ENCODE results near the gene TMEM198. TPM values are rescaled to one million over a fixed set of nuclear protein-coding genes. Genes with fewer than 3 reads are reported as not detected.

TMEM198 gene
- total and polyA plus RNA-seq, 9 donors: 1.2 to 4.6 (median 3.0) TPM

Other genes with a start within 250 kb of the TMEM198 start
- 0.09 TPM for gene PTPRN, start 234.6 kb upstream of the TMEM198 start, total RNA-seq
- gene PTPRN, start 234.6 kb upstream of the TMEM198 start, polyA plus RNA-seq (ENCODE audit: insufficient read depth in 1 of 8, insufficient read length in 8 of 8, low replicate concordance in 1 of 8): 1 to 10 TPM in 1 of 8 donors, under 1 TPM in 7; 0.09 to 1.0 (median 0.38) TPM
- gene RESP18, start 211.3 kb upstream of the TMEM198 start, total RNA-seq: not detected
- not detected for gene RESP18, start 211.3 kb upstream of the TMEM198 start, polyA plus RNA-seq (ENCODE audit: insufficient read depth in 1 of 8, insufficient read length in 8 of 8, low replicate concordance in 1 of 8)
- 24.5 TPM for gene DNPEP, start 156.1 kb upstream of the TMEM198 start, total RNA-seq
- 10 to 100 TPM; 28.6 to 48.5 (median 39.7) TPM for gene DNPEP, start 156.1 kb upstream of the TMEM198 start, polyA plus RNA-seq (ENCODE audit: insufficient read depth in 1 of 8, insufficient read length in 8 of 8, low replicate concordance in 1 of 8)
- gene DES, start 125.7 kb upstream of the TMEM198 start, total RNA-seq: 2,854 TPM
- gene DES, start 125.7 kb upstream of the TMEM198 start, polyA plus RNA-seq (ENCODE audit: insufficient read depth in 1 of 8, insufficient read length in 8 of 8, low replicate concordance in 1 of 8): 1,000 to 10,000 TPM; 2,139 to 4,335 (median 3,881) TPM
- gene SPEG, start 109.2 kb upstream of the TMEM198 start, total RNA-seq: 176 TPM
- 100 to 1,000 TPM in 5 of 8 donors, 10 to 100 TPM in 3; 66.5 to 177 (median 143) TPM for gene SPEG, start 109.2 kb upstream of the TMEM198 start, polyA plus RNA-seq (ENCODE audit: insufficient read depth in 1 of 8, insufficient read length in 8 of 8, low replicate concordance in 1 of 8)
- 28.7 TPM for gene GMPPA, start 45.1 kb upstream of the TMEM198 start, total RNA-seq
- gene GMPPA, start 45.1 kb upstream of the TMEM198 start, polyA plus RNA-seq (ENCODE audit: insufficient read depth in 1 of 8, insufficient read length in 8 of 8, low replicate concordance in 1 of 8): 10 to 100 TPM; 23.4 to 34.3 (median 27.4) TPM
- gene ASIC4, start 29.5 kb upstream of the TMEM198 start, total RNA-seq: 0.44 TPM
- gene ASIC4, start 29.5 kb upstream of the TMEM198 start, polyA plus RNA-seq (ENCODE audit: insufficient read depth in 1 of 8, insufficient read length in 8 of 8, low replicate concordance in 1 of 8): under 1 TPM; 0.12 to 0.51 (median 0.34) TPM
- gene CHPF, start 219 bp upstream of the TMEM198 start, total RNA-seq: 58.8 TPM
- 10 to 100 TPM; 46.1 to 74.6 (median 64.6) TPM for gene CHPF, start 219 bp upstream of the TMEM198 start, polyA plus RNA-seq (ENCODE audit: insufficient read depth in 1 of 8, insufficient read length in 8 of 8, low replicate concordance in 1 of 8)
- 120 TPM for gene OBSL1, start 27.5 kb downstream of the TMEM198 start, total RNA-seq
- gene OBSL1, start 27.5 kb downstream of the TMEM198 start, polyA plus RNA-seq (ENCODE audit: insufficient read depth in 1 of 8, insufficient read length in 8 of 8, low replicate concordance in 1 of 8): 100 to 1,000 TPM; 117 to 193 (median 165) TPM
- 0.27 TPM for gene INHA, start 28.3 kb downstream of the TMEM198 start, total RNA-seq
- gene INHA, start 28.3 kb downstream of the TMEM198 start, polyA plus RNA-seq (ENCODE audit: insufficient read depth in 1 of 8, insufficient read length in 8 of 8, low replicate concordance in 1 of 8): 1 to 10 TPM in 1 of 8 donors, under 1 TPM in 7; 0.26 to 1.3 (median 0.84) TPM
- gene STK11IP, start 53.8 kb downstream of the TMEM198 start, total RNA-seq: 12.7 TPM
- gene STK11IP, start 53.8 kb downstream of the TMEM198 start, polyA plus RNA-seq (ENCODE audit: insufficient read depth in 1 of 8, insufficient read length in 8 of 8, low replicate concordance in 1 of 8): 10 to 100 TPM; 13.3 to 23.8 (median 19.2) TPM
- 5.5 TPM for gene SLC4A3, start 83.6 kb downstream of the TMEM198 start, total RNA-seq
- 10 to 100 TPM in 6 of 8 donors, 1 to 10 TPM in 2; 8.3 to 15.9 (median 11.5) TPM for gene SLC4A3, start 83.6 kb downstream of the TMEM198 start, polyA plus RNA-seq (ENCODE audit: insufficient read depth in 1 of 8, insufficient read length in 8 of 8, low replicate concordance in 1 of 8)